Neural cell (in vitro differentiated cells): Measurements from ENCODE around the gene LTO1. TPM values are rescaled to one million over a fixed set of nuclear protein-coding genes. Genes with fewer than 3 reads are reported as not detected.

Source experiments
- polyA plus RNA-seq: library from polyadenylated mRNA; depleted of rRNA; stranded (reverse); fragments of >200 nt; gene quantifications from 2 replicates; pipeline ENCODE4 v1.2.3, GENCODE V29; 2014

Gene LTO1
- polyA plus RNA-seq, 1 donor from 2014 or later: 44.4 TPM

Other genes starting within 250 kb of the LTO1 start
- gene LINC01488, start 193.7 kb downstream of the LTO1 start, polyA plus RNA-seq: not detected in 2 replicates
- gene CCND1, start 34.2 kb downstream of the LTO1 start, polyA plus RNA-seq: 1.7 and 2.7 TPM in 2 replicates
- gene FGF19, start 28.7 kb upstream of the LTO1 start, polyA plus RNA-seq: 4.6 and 6.2 TPM in 2 replicates
- not detected in 2 replicates for gene FGF4, start 100.0 kb upstream of the LTO1 start, polyA plus RNA-seq
- 3.7 and 6.0 TPM in 2 replicates for gene FGF3, start 144.1 kb upstream of the LTO1 start, polyA plus RNA-seq